Fibroblast of lung (primary cell): ENCODE results near the gene GRK3.

Experiments used
- CTCF ChIP-seq, 2 donors: IDR thresholded peaks in 1 of 2; conservative IDR thresholded peaks in 1 of 2; 1 replicate in 1 of 2; 2 replicates in 1 of 2; pipeline ENCODE4 v1.5.1; 2011 to 2012; ENCODE audit warnings: low read length in 2 of 2, control low read depth in 1 of 2, inconsistent platforms in 1 of 2, low read depth in 1 of 2, mild to moderate bottlenecking in 1 of 2
- EZH2 ChIP-seq: IDR thresholded peaks from 2 replicates; pipeline ENCODE4 v1.5.1; 2012; ENCODE audit warnings: low read length, control low read depth, mild to moderate bottlenecking; ENCODE audit errors: missing control alignments

- TF ChIP-seq CTCF (conservative IDR thresholded peaks at IDR 0.05 in 1 of 2, IDR thresholded peaks at IDR 0.05 in 1 of 2; ENCODE audit: low read depth in 1 of 2, low read length in 2 of 2): no peak
- no peak for TF ChIP-seq EZH2
Measured at GRCh38 chr22:25682109-25682508, 117.6 kb downstream of the GRK3 start.
